DMS 273 (cell line): ENCODE data around the gene SART1.
"Not testable (repeated sequence)": the region's sequence is repeated elsewhere in the genome, so short reads cannot be mapped to it uniquely, and the experiment has no call there.

ENCODE experiments used
- DNase-seq: peaks from one replicate; lab custom pipeline; 2025; ENCODE audit not compliant: unreplicated experiment; lab: John Stamatoyannopoulos, UW

The SART1 gene

GRCh38 chr11:65987336-65987735 is 25.8 kb downstream of the SART1 start:
- no peak for DNase-seq

- peak; percentile 93 for DNase-seq
Observed at GRCh38 chr11:65988791-65989592, 27.5 kb downstream of the SART1 start.

- DNase-seq, result peak; percentile 68
Observed at GRCh38 chr11:65992056-65992455, 30.5 kb downstream of the SART1 start.

- no peak for DNase-seq
Observed at GRCh38 chr11:65997286-65997685, 35.8 kb downstream of the SART1 start.

GRCh38 chr11:66001942-66002647 is 40.6 kb downstream of the SART1 start, which contains the start of the genes BANF1 and EIF1AD:
Gene BANF1 (plus strand): TSS chr11:66002503. CDS start chr11:66003251, 748 bp downstream.
Gene EIF1AD (minus strand): TSS chr11:66002157. CDS start chr11:66000389, 1,768 bp downstream.
- peak; percentile 97 for DNase-seq

GRCh38 chr11:66002648-66003225 is 41.2 kb downstream of the SART1 start:
- peak; percentile 74 for DNase-seq

GRCh38 chr11:66003291-66003690 is 41.8 kb downstream of the SART1 start:
- no peak for DNase-seq

GRCh38 chr11:66004186-66004585 is 42.7 kb downstream of the SART1 start:
- no peak for DNase-seq

- DNase-seq, result no peak
Observed at GRCh38 chr11:66006134-66006890, 44.8 kb downstream of the SART1 start.

GRCh38 chr11:66006891-66007176 is 45.3 kb downstream of the SART1 start:
- no peak for DNase-seq

- no peak for DNase-seq
Observed at GRCh38 chr11:66007201-66007634, 45.7 kb downstream of the SART1 start.

GRCh38 chr11:66008095-66008467 is 46.5 kb downstream of the SART1 start:
- DNase-seq, result no peak

GRCh38 chr11:66008468-66009101 is 47.1 kb downstream of the SART1 start:
- no peak for DNase-seq

- not testable (repeated sequence) for DNase-seq
Observed at GRCh38 chr11:66010036-66010435, 48.5 kb downstream of the SART1 start.

GRCh38 chr11:66011239-66011784 is 49.8 kb downstream of the SART1 start:
- no peak for DNase-seq

- no peak for DNase-seq
Observed at GRCh38 chr11:66011785-66012303, 50.3 kb downstream of the SART1 start, which contains the start of gene CST6. Gene CST6 (plus strand): TSS chr11:66012008. CDS start chr11:66012045, 37 bp downstream.

GRCh38 chr11:66012371-66012945 is 50.9 kb downstream of the SART1 start:
- DNase-seq, result no peak

- DNase-seq, result no peak
Observed at GRCh38 chr11:66012946-66013761, 51.6 kb downstream of the SART1 start.

GRCh38 chr11:66013762-66014100 is 52.2 kb downstream of the SART1 start:
- DNase-seq, result no peak
